GM21381 (cell line): ENCODE data around the gene DUSP7.
A peak's percentile ranks its signal among the peaks of the same experiment; 100 is the strongest.

Experiments used
- ATAC-seq: cut with Tn5 transposase; IDR thresholded peaks from one replicate; pipeline ENCODE4 v1.9.1; 2021; ENCODE audit warnings: mild to moderate bottlenecking, moderate library complexity; ENCODE audit not compliant: unreplicated experiment

Gene DUSP7

GRCh38 chr3:52068730-52069129 is 12.4 kb upstream of the DUSP7 start:
- ATAC-seq = no peak

GRCh38 chr3:52068055-52068571 is 11.7 kb upstream of the DUSP7 start:
- ATAC-seq = no peak

GRCh38 chr3:52067526-52067925 is 11.2 kb upstream of the DUSP7 start:
- ATAC-seq = no peak

- ATAC-seq = no peak
Measured at GRCh38 chr3:52067046-52067445, 10.7 kb upstream of the DUSP7 start.

GRCh38 chr3:52065264-52065756 is 8.9 kb upstream of the DUSP7 start:
- ATAC-seq = no peak

GRCh38 chr3:52064561-52064960 is 8.2 kb upstream of the DUSP7 start:
- no peak for ATAC-seq

GRCh38 chr3:52063026-52063723 is 6.8 kb upstream of the DUSP7 start:
- no peak for ATAC-seq

GRCh38 chr3:52062505-52062904 is 6.1 kb upstream of the DUSP7 start:
- ATAC-seq = no peak

- no peak for ATAC-seq
Measured at GRCh38 chr3:52061121-52061910, 4.9 kb upstream of the DUSP7 start.

GRCh38 chr3:52059781-52060180 is 3.4 kb upstream of the DUSP7 start:
- ATAC-seq = no peak

- no peak for ATAC-seq
Measured at GRCh38 chr3:52057812-52058495, 1.6 kb upstream of the DUSP7 start.

GRCh38 chr3:52056968-52057811 is 819 bp upstream of the DUSP7 start:
- peak; percentile 74 for ATAC-seq

- ATAC-seq = peak; percentile 15
Measured at GRCh38 chr3:52055537-52056351, 627 bp downstream of the DUSP7 start.

- ATAC-seq = no peak
Measured at GRCh38 chr3:52054661-52055511, 1.5 kb downstream of the DUSP7 start.

- ATAC-seq = no peak
Measured at GRCh38 chr3:52053307-52054304, 2.8 kb downstream of the DUSP7 start.

GRCh38 chr3:52052831-52053306 is 3.5 kb downstream of the DUSP7 start:
- ATAC-seq = no peak

- no peak for ATAC-seq
Measured at GRCh38 chr3:52051444-52051843, 4.9 kb downstream of the DUSP7 start.
